MM.1S (cell line): Measurements from ENCODE around the gene RSRC1.

Source experiments
- DNase-seq: peaks from one replicate; pipeline ENCODE4 v3.0.0-alpha.2; 2015
- H2AFZ ChIP-seq: fragments of 300-600 bp; sonication (generic); 2 replicates; pipeline ENCODE4 v1.6.0; 2016; ENCODE audit warnings: antibody characterized with exemption, low read length
- H3F3A ChIP-seq: fragments of 300-600 bp; sonication (generic); 2 replicates; pipeline ENCODE4 v1.6.1; 2016; ENCODE audit warnings: mild to moderate bottlenecking, antibody characterized with exemption, low read length, moderate library complexity, mixed read lengths; ENCODE audit not compliant: insufficient read depth
- H3K27ac ChIP-seq: fragments of 300-600 bp; sonication (generic); 2 replicates; pipeline ENCODE4 v1.5.1; 2016; ENCODE audit warnings: mild to moderate bottlenecking, low read length
- H3K27me3 ChIP-seq: fragments of 300-600 bp; sonication (generic); replicated peaks from 2 replicates; pipeline ENCODE4 v1.6.0; 2016; ENCODE audit warnings: low read length; ENCODE audit not compliant: insufficient read depth
- H3K36me3 ChIP-seq: fragments of 300-600 bp; sonication (generic); replicated peaks from 2 replicates; pipeline ENCODE4 v1.6.1; 2016; ENCODE audit warnings: mild to moderate bottlenecking, low read length, mixed read lengths; ENCODE audit not compliant: insufficient read depth
- H3K4me1 ChIP-seq: fragments of 300-600 bp; sonication (generic); 2 replicates; pipeline ENCODE4 v1.6.1; 2016; ENCODE audit warnings: low read length, mixed read lengths
- H3K4me2 ChIP-seq: fragments of 300-600 bp; sonication (generic); 2 replicates; pipeline ENCODE4 v1.6.0; 2016; ENCODE audit warnings: low read depth, low read length
- H3K4me3 ChIP-seq: fragments of 300-600 bp; sonication (generic); 2 replicates; pipeline ENCODE4 v1.5.1; 2016; ENCODE audit warnings: low read length, mixed read lengths
- H3K79me2 ChIP-seq: fragments of 300-600 bp; sonication (generic); 2 replicates; pipeline ENCODE4 v1.6.1; 2016; ENCODE audit warnings: mixed run types, low read length, mixed read lengths
- H3K9ac ChIP-seq: fragments of 300-600 bp; sonication (generic); 2 replicates; pipeline ENCODE4 v1.6.1; 2016; ENCODE audit warnings: low read length, mixed read lengths
- H3K9me2 ChIP-seq: fragments of 300-600 bp; sonication (generic); replicated peaks from 2 replicates; pipeline ENCODE4 v1.6.1; 2016; ENCODE audit warnings: mild to moderate bottlenecking, low read length, mixed read lengths; ENCODE audit not compliant: insufficient read depth
- H3K9me3 ChIP-seq: fragments of 300-600 bp; sonication (generic); replicated peaks from 2 replicates; pipeline ENCODE4 v1.6.1; 2016; ENCODE audit warnings: mild to moderate bottlenecking, low read length, mixed read lengths; ENCODE audit not compliant: insufficient read depth
- H4K20me1 ChIP-seq: fragments of 300-600 bp; sonication (generic); 2 replicates; pipeline ENCODE4 v1.6.1; 2016; ENCODE audit warnings: mild to moderate bottlenecking, low read length, moderate library complexity, mixed read lengths; ENCODE audit not compliant: insufficient read depth
- CTCF ChIP-seq: fragments of 300-600 bp; sonication (generic); IDR thresholded peaks from 2 replicates; pipeline ENCODE4 v1.5.1; 2016; ENCODE audit warnings: antibody characterized with exemption, low read length, mixed read lengths
- EZH2 ChIP-seq: fragments of 300-600 bp; sonication (generic); optimal IDR thresholded peaks from 2 replicates; pipeline ENCODE3; 2017; ENCODE audit warnings: low read depth, mild to moderate bottlenecking, antibody characterized with exemption, low read length, mixed read lengths
- EZH2phosphoT487 ChIP-seq: fragments of 300-600 bp; sonication (generic); IDR thresholded peaks from 2 replicates; pipeline ENCODE4 v1.6.1; 2018; ENCODE audit warnings: antibody characterized with exemption, low read length

The RSRC1 gene

DNA sequence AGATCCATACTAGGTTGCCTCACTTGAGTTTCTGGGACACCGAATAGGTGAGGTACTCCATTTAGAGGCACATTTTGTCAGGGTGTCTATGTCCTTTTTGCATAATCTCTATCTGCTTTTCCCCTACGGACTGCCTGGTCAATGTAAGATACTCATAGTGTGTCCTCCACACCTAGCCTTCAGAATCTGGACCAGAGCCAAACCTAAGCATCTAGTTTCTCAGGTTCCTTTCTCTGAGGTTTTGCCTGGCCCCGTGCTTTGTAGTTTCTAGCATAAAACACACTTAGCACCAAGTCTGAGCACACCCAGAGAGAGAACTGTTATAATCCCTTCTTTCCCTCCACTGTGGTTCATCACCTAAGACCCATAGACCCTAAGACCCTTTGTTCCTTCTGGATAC lies 355.2 kb downstream of the RSRC1 start:
- Histone ChIP-seq H3K27me3 (no peaks in the 10 kb centered on the region), H3K4me3 (no peak overlapping the region), H3K9me3 (no peaks in the 10 kb centered on the region), H2AFZ (no peak overlapping the region), H3K79me2 (no peaks in the 10 kb centered on the region), H3F3A (no peaks in the 10 kb centered on the region), H3K9ac (no peak overlapping the region), H4K20me1 (no peaks in the 10 kb centered on the region), H3K36me3 (no peaks in the 10 kb centered on the region), H3K4me2 (no peak overlapping the region), H3K27ac (no peak overlapping the region), H3K9me2 (no peaks in the 10 kb centered on the region; the same call in 1 of the 2 replicates), H3K4me1 (0 out of 2 replicates have a peak, but pooled peaks cover 4% of the 10 kb centered on the region)
- TF ChIP-seq CTCF = no peak
- no peak for TF ChIP-seq EZH2phosphoT487
- TF ChIP-seq EZH2 = no peak
- peak; percentile 69 for DNase-seq

DNA sequence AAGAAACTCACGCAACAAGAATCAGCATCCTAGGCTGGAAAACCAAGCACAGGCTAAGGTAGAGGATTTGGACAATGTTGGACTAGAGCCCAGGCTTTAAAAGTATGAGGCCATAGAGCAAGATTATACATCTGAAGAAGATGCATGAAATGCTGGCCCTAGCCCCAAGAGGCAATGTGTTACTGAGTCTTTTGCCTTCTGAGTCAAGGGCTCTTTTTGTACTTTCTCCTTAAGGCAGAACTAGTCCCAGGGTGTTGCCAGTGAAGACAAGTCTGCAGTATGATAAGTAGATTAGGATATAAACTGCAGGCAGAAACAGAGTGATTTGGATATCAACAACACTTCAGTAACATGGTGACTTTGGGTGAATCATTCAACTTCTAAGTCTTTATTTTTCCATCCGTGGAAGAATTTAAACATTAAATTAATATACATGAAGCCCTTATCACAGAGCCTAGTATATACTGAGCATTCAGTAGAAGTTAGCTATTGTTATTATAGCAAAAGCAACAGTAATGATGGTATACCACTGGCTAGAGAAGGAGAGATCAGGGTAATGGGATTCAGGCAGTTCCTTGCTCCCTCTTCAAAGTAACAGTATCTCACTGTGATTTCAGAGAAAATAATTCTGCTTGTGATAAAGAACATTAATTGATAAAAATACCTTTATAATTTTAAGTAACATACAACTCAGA lies 361.2 kb downstream of the RSRC1 start:
- H3K9ac ChIP-seq = no peak overlapping the region
- H3K79me2 ChIP-seq = no peaks in the 10 kb centered on the region
- H4K20me1 ChIP-seq = 0 out of 2 replicates have a peak, but pooled peaks cover 4% of the 10 kb centered on the region
- no peaks in the 10 kb centered on the region for H3K9me2 ChIP-seq
- no peak overlapping the region for H3K27ac ChIP-seq
- H3K4me3 ChIP-seq = no peak overlapping the region
- TF ChIP-seq EZH2 (no peak), CTCF (no peak)
- DNase-seq = no peak
- H2AFZ ChIP-seq = no peak overlapping the region
- H3K9me3 ChIP-seq = no peaks in the 10 kb centered on the region
- no peaks in the 10 kb centered on the region for H3K27me3 ChIP-seq
- no peak overlapping the region for H3K4me2 ChIP-seq
- no peaks in the 10 kb centered on the region for H3K4me1 ChIP-seq
- no peaks in the 10 kb centered on the region for H3K36me3 ChIP-seq
- H3F3A ChIP-seq = no peaks in the 10 kb centered on the region

GRCh38 chr3:158471639-158472294 lies 361.9 kb downstream of the RSRC1 start:
- H3K36me3 ChIP-seq = no peaks in the 10 kb centered on the region
- H3K79me2 ChIP-seq = no peaks in the 10 kb centered on the region
- TF ChIP-seq EZH2 (no peak), CTCF (no peak), EZH2phosphoT487 (no peak)
- DNase-seq = no peak
- no peaks in the 10 kb centered on the region for H3K27me3 ChIP-seq
- H3K4me3 ChIP-seq = no peak overlapping the region
- H3F3A ChIP-seq = no peaks in the 10 kb centered on the region
- H3K9ac ChIP-seq = no peak overlapping the region
- no peaks in the 10 kb centered on the region for H3K9me3 ChIP-seq
- no peak overlapping the region for H3K4me2 ChIP-seq
- H3K4me1 ChIP-seq = no peaks in the 10 kb centered on the region
- 0 out of 2 replicates have a peak, but pooled peaks cover 4% of the 10 kb centered on the region for H4K20me1 ChIP-seq
- no peaks in the 10 kb centered on the region for H3K9me2 ChIP-seq
- H2AFZ ChIP-seq = no peak overlapping the region
- H3K27ac ChIP-seq = no peak overlapping the region
